Measurements from ENCODE around the gene FLVCR2. TPM values are rescaled to one million over a fixed set of nuclear protein-coding genes. Genes with fewer than 3 reads are reported as not detected.

FLVCR2 gene
- total and polyA plus RNA-seq, 2 donors (not counting 1 experiment from before 2014, with no cell fraction given), result 0.31 to 1.6 TPM

GRCh38 chr14:75587388-75587787 is 9.0 kb downstream of the FLVCR2 start:
- H3K4me2 ChIP-seq (replicated peaks; ENCODE audit: low read depth, low read length, poor library complexity, severe bottlenecking), result no peak overlapping the region
- ChIA-PET CTCF (interaction anchor here (1.1 kb wide), 1 partner anchor 10 kb away, joined by 5 read pairs; no protein-coding TSS in a partner anchor), POLR2A (no interaction called here)
- no peak overlapping the region for H3K4me3 ChIP-seq (ENCODE audit: control extremely low read depth in 1 of 5, extremely low read depth in 1 of 5, insufficient read depth in 1 of 5, low read depth in 2 of 5, low read length in 4 of 5)
- H3K9ac ChIP-seq (ENCODE audit: low read length), result no peak overlapping the region
- no peak for DNase-seq
- H3K79me2 ChIP-seq (ENCODE audit: control insufficient read depth, insufficient read depth, low read length), result no peaks in the 10 kb centered on the region
- TF ChIP-seq EZH2 (IDR thresholded peaks at IDR 0.05; ENCODE audit: borderline replicate concordance, insufficient read depth, low read depth, low read length, poor library complexity, severe bottlenecking) (no peak), CTCF (IDR thresholded peaks at IDR 0.05) (no peak)
- no peaks in the 10 kb centered on the region for H3K36me3 ChIP-seq (replicated peaks in 1 of 2; ENCODE audit: control extremely low read depth in 1 of 2, control insufficient read depth in 1 of 2, extremely low read depth in 1 of 2, insufficient read depth in 2 of 2, low read length in 1 of 2)
- H3K4me1 Mint-ChIP-seq, result peaks cover 5% of the 10 kb centered on the region
- H3K4me3 Mint-ChIP-seq, result no peak overlapping the region
- no peak overlapping the region for H3K27ac Mint-ChIP-seq
- no peaks in the 10 kb centered on the region for H3K9me3 Mint-ChIP-seq (ENCODE audit: insufficient read depth)
- H3K27ac ChIP-seq (ENCODE audit: low read length in 2 of 2), result no peak overlapping the region
- H3K27me3 Mint-ChIP-seq, result peaks cover 7% of the 10 kb centered on the region
- H2AFZ ChIP-seq (ENCODE audit: insufficient read depth, low read depth, low read length, poor library complexity, severe bottlenecking), result no peak overlapping the region
- H3K9me3 ChIP-seq (ENCODE audit: control extremely low read depth in 1 of 3, control insufficient read depth in 2 of 3, insufficient read depth in 1 of 3, low read length in 2 of 3), result peaks cover 0 to 4% (median 0%) of the 10 kb centered on the region in 3 donors
- H4K20me1 ChIP-seq (ENCODE audit: control insufficient read depth, insufficient read depth, low read length, poor library complexity, severe bottlenecking), result no peaks in the 10 kb centered on the region
- no peaks in the 10 kb centered on the region for H3K4me1 ChIP-seq (ENCODE audit: control insufficient read depth in 2 of 2, insufficient read depth in 2 of 2, low read length in 2 of 2)
- no peak for ATAC-seq (ENCODE audit: low read depth)
- intact Hi-C loops (cut with micrococcal nuclease), result no loop called here
- peaks cover 0 to 4% (median 0%) of the 10 kb centered on the region in 4 experiments for H3K27me3 ChIP-seq (replicated peaks in 1 of 4; ENCODE audit: control extremely low read depth in 1 of 4, control insufficient read depth in 3 of 4, insufficient read depth in 4 of 4, low read length in 3 of 4)

DNA sequence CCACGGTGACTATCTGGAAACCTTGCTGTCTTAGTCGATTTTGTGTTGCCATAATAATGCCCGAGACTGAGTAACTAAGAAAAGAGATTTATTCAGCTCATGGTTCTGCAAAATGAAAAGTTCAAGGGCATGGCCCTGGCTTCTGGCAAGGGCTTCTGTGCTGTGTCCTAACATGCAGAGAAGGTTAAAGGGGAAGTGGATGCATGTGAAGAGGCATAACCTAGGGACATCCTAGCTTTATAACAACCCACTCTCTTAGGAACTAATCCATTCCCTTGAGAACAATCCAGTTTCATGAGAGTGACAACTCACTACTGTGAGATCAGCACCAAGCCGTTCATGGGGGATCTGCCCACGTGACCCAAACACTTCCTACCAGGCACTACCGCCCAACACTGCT is 11.5 kb downstream of the FLVCR2 start:
- Histone ChIP-seq H3K9ac (ENCODE audit: low read length) (no peak overlapping the region), H3K27me3 (replicated peaks in 1 of 4; ENCODE audit: control extremely low read depth in 1 of 4, control insufficient read depth in 3 of 4, insufficient read depth in 4 of 4, low read length in 3 of 4) (no peaks in the 10 kb centered on the region), H3K79me2 (ENCODE audit: control insufficient read depth, insufficient read depth, low read length) (no peaks in the 10 kb centered on the region), H3K9me3 (ENCODE audit: control extremely low read depth in 1 of 3, control insufficient read depth in 2 of 3, insufficient read depth in 1 of 3, low read length in 2 of 3) (peaks cover 0 to 4% (median 0%) of the 10 kb centered on the region in 3 donors), H3K36me3 (replicated peaks in 1 of 2; ENCODE audit: control extremely low read depth in 1 of 2, control insufficient read depth in 1 of 2, extremely low read depth in 1 of 2, insufficient read depth in 2 of 2, low read length in 1 of 2) (no peaks in the 10 kb centered on the region), H3K4me1 (ENCODE audit: control insufficient read depth in 2 of 2, insufficient read depth in 2 of 2, low read length in 2 of 2) (no peaks in the 10 kb centered on the region), H3K4me2 (replicated peaks; ENCODE audit: low read depth, low read length, poor library complexity, severe bottlenecking) (no peak overlapping the region), H3K27ac (ENCODE audit: low read length in 2 of 2) (no peak overlapping the region), H3K4me3 (ENCODE audit: control extremely low read depth in 1 of 5, extremely low read depth in 1 of 5, insufficient read depth in 1 of 5, low read depth in 2 of 5, low read length in 4 of 5) (no peak overlapping the region), H2AFZ (ENCODE audit: insufficient read depth, low read depth, low read length, poor library complexity, severe bottlenecking) (no peak overlapping the region), H4K20me1 (ENCODE audit: control insufficient read depth, insufficient read depth, low read length, poor library complexity, severe bottlenecking) (no peaks in the 10 kb centered on the region)
- ChIA-PET POLR2A (no interaction called here), CTCF (interaction anchor here (1.6 kb wide), 1 partner anchor 14 kb away, joined by 6 read pairs; no protein-coding TSS in a partner anchor)
- H3K27me3 Mint-ChIP-seq, result peaks cover 3% of the 10 kb centered on the region
- no peaks in the 10 kb centered on the region for H3K9me3 Mint-ChIP-seq (ENCODE audit: insufficient read depth)
- peaks cover 5% of the 10 kb centered on the region for H3K4me1 Mint-ChIP-seq
- DNase-seq (no peak), ATAC-seq (ENCODE audit: low read depth) (no peak)
- no peak overlapping the region for H3K27ac Mint-ChIP-seq
- no peak overlapping the region for H3K4me3 Mint-ChIP-seq
- TF ChIP-seq CTCF (IDR thresholded peaks at IDR 0.05), result no peak
- TF ChIP-seq EZH2 (IDR thresholded peaks at IDR 0.05; ENCODE audit: borderline replicate concordance, insufficient read depth, low read depth, low read length, poor library complexity, severe bottlenecking), result no peak
- intact Hi-C loops (cut with micrococcal nuclease), result no loop called here
- WGBS (ENCODE audit: insufficient coverage), result 93% methylated on average over 6 of the region's 6 CpGs
